ENCODE measurements around the gene KIFC3. TPM values are rescaled to one million over a fixed set of nuclear protein-coding genes. Genes with fewer than 3 reads are reported as not detected.

KIFC3 gene
- total RNA-seq, 1 donor from 2014 or later: 36.8 TPM

- no peak for DNase-seq (ENCODE audit: extremely low spot score in 2 of 2)
- Histone ChIP-seq H3K36me3 (no peaks in the 10 kb centered on the region), H3K27ac (no peak overlapping the region), H3K27me3 (no peaks in the 10 kb centered on the region), H3K9me3 (no peaks in the 10 kb centered on the region), H3K4me1 (no peaks in the 10 kb centered on the region), H3K4me3 (no peak overlapping the region)
- TF ChIP-seq POLR2AphosphoS5 (IDR thresholded peaks at IDR 0.05; ENCODE audit: insufficient read depth in 1 of 2, low read depth in 1 of 2): no peak
- TF ChIP-seq POLR2A (IDR thresholded peaks at IDR 0.05): no peak
- TF ChIP-seq CTCF (IDR thresholded peaks at IDR 0.05): no peak
- intact Hi-C loops (cut with DNase I): no loop called here
Measured at GRCh38 chr16:57823836-57824235, 21.5 kb upstream of the KIFC3 start.

- Histone ChIP-seq H3K4me1 (no peaks in the 10 kb centered on the region), H3K9me3 (no peaks in the 10 kb centered on the region), H3K4me3 (no peak overlapping the region), H3K27ac (no peak overlapping the region), H3K36me3 (no peaks in the 10 kb centered on the region), H3K27me3 (no peaks in the 10 kb centered on the region)
- no peak for DNase-seq (ENCODE audit: extremely low spot score in 2 of 2)
- intact Hi-C loops (cut with DNase I): no loop called here
- no peak for TF ChIP-seq POLR2A (IDR thresholded peaks at IDR 0.05)
Measured at GRCh38 chr16:57822856-57823255, 20.6 kb upstream of the KIFC3 start.

- H3K4me3 ChIP-seq: no peak overlapping the region
- no peak for DNase-seq (ENCODE audit: extremely low spot score in 2 of 2)
- H3K36me3 ChIP-seq: no peaks in the 10 kb centered on the region
- no peaks in the 10 kb centered on the region for H3K27me3 ChIP-seq
- H3K4me1 ChIP-seq: no peaks in the 10 kb centered on the region
- no peaks in the 10 kb centered on the region for H3K9me3 ChIP-seq
- intact Hi-C loops (cut with DNase I): no loop called here
- H3K27ac ChIP-seq: no peak overlapping the region
- no peak for TF ChIP-seq CTCF (IDR thresholded peaks at IDR 0.05)
- TF ChIP-seq POLR2A (IDR thresholded peaks at IDR 0.05): no peak
- no peak for TF ChIP-seq POLR2AphosphoS5 (IDR thresholded peaks at IDR 0.05; ENCODE audit: insufficient read depth in 1 of 2, low read depth in 1 of 2)
Measured at GRCh38 chr16:57822018-57822553, 19.8 kb upstream of the KIFC3 start.

- H3K4me1 ChIP-seq: peaks cover 6% of the 10 kb centered on the region
- TF ChIP-seq POLR2AphosphoS5 (IDR thresholded peaks at IDR 0.05; ENCODE audit: insufficient read depth in 1 of 2, low read depth in 1 of 2): no peak
- TF ChIP-seq CTCF (IDR thresholded peaks at IDR 0.05): no peak
- TF ChIP-seq POLR2A (IDR thresholded peaks at IDR 0.05): no peak
- H3K36me3 ChIP-seq: no peaks in the 10 kb centered on the region
- H3K9me3 ChIP-seq: no peaks in the 10 kb centered on the region
- no peak for DNase-seq (ENCODE audit: extremely low spot score in 2 of 2)
- H3K27me3 ChIP-seq: no peaks in the 10 kb centered on the region
- no peak overlapping the region for H3K27ac ChIP-seq
- intact Hi-C loops (cut with DNase I): no loop called here
- no peak overlapping the region for H3K4me3 ChIP-seq
Measured at GRCh38 chr16:57821149-57821971, 19.1 kb upstream of the KIFC3 start.

- H3K27ac ChIP-seq: no peak overlapping the region
- DNase-seq (ENCODE audit: extremely low spot score in 2 of 2): no peak
- peaks cover 20% of the 10 kb centered on the region for H3K4me1 ChIP-seq
- no peak overlapping the region for H3K4me3 ChIP-seq
- no peak for TF ChIP-seq POLR2AphosphoS5 (IDR thresholded peaks at IDR 0.05; ENCODE audit: insufficient read depth in 1 of 2, low read depth in 1 of 2)
- TF ChIP-seq POLR2A (IDR thresholded peaks at IDR 0.05): no peak
- TF ChIP-seq CTCF (IDR thresholded peaks at IDR 0.05): no peak
- H3K9me3 ChIP-seq: no peaks in the 10 kb centered on the region
- intact Hi-C loops (cut with DNase I): no loop called here
- no peaks in the 10 kb centered on the region for H3K27me3 ChIP-seq
- no peaks in the 10 kb centered on the region for H3K36me3 ChIP-seq
Measured at GRCh38 chr16:57818377-57819064, 16.2 kb upstream of the KIFC3 start.

All from vagina (tissue), 2 donors.